HG03575 (cell line): ENCODE measurements around the gene KCNMB2.
"Not testable (repeated sequence)": the region's sequence is repeated elsewhere in the genome, so short reads cannot be mapped to it uniquely, and the experiment has no call there.

Source experiments
- ATAC-seq: cut with Tn5 transposase; IDR thresholded peaks from one replicate; pipeline ENCODE4 v1.9.1; 2021; ENCODE audit not compliant: unreplicated experiment, insufficient number of reproducible peaks, low FRiP score; ENCODE audit errors: extremely low read depth

The KCNMB2 gene

DNA sequence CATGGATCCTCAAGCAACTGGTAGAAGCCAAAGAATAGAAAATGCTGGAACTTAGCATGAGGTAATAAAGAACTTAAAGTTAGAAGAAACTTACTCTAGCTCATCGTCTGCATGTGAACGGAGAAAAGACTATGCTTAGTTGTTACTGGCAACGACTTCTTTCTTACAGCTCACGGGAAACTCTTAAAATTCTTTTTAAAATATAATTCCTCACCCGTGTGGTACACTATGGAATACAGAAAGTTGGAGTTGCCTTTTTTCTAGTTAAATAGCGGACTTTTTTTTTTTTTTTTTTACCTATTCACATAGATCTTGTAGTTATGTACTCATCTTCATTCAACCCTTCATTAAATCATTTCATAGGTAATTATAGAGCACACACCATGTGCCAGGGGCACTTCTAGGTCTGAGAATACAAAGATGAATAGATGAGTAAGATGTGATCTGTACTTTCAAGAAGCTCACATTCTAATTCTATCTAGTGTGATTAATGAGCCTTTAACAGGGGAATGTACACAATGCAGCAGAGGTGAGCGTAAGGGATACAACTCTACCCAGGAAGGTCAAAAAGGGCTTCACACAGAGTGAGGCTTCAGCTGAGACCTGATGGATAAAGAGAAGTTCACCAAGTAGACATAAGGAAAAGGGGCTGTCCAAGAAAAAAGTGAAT lies 18.4 kb upstream of the KCNMB2 start:
- ATAC-seq, result no peak

DNA sequence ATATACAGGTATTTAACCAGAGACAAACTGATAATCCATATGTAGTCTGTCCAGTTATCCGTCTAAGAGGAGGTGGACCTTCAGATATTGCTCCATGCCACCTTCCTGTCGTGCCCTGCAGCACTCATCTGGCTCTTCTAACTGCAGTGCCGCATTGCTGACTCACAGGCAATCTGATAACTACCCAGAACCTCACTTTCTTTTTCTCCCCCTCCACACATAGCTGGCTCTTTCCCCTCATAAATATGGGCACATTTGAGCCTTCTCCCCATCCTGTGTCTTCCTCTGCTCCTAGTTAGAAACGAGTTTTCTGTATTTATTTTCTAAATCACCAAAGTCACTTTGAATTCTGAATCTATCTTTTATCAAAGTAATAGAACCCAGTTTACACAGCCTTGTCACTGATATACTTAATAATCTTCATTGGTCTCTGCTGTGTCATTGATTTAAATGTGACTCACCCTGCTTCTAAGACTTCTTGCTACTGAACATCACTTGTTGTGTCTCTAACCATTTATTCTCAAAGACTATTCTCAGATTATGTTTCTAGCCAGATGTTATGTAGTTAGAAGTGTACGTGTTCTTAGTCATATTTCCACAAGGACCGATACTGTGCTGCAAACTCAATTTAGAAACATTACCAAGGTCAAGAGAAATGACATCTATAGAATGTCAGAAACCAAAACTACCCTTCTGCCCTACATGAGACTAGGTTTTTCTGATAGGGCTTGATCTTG lies 17.4 kb upstream of the KCNMB2 start:
- ATAC-seq, result peak; percentile 88

DNA sequence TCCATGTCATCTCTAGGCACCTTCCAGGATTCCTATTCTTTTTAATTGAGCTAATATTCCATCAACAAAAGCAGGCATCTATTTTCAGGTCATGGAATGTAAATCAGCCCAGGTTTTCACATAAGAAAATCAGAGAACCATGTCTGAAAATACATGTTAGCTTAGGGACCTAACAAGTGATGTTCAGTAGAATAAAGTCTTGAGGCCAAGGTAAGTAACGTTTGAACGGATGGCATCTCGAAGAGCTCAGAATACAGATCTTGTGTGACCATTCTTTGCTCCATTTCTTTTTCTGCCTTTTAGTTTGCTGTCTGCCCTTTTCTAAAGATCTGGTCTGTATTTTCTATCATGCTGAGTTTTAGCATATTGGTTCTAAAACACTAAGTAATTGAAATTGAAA lies 16.5 kb upstream of the KCNMB2 start:
- ATAC-seq, result no peak

DNA sequence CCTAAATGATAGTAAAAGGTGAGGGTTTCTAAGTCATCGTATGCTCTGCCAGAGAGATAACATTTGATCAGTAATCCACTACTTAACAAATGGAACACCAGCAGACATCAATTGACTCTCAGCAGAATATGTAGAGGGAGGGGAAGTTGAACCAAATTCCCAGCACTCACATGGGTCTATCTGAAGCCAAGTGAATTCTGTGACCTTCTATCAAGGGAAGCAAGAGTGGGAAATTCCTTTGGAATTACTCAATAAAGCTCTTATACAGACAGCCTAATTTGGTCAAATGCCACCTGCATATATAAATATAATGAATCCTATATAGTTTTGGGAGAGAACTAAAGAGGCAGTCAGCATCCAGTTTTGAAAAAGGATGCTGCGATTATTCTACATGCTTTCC lies 15.8 kb upstream of the KCNMB2 start:
- no peak for ATAC-seq

DNA sequence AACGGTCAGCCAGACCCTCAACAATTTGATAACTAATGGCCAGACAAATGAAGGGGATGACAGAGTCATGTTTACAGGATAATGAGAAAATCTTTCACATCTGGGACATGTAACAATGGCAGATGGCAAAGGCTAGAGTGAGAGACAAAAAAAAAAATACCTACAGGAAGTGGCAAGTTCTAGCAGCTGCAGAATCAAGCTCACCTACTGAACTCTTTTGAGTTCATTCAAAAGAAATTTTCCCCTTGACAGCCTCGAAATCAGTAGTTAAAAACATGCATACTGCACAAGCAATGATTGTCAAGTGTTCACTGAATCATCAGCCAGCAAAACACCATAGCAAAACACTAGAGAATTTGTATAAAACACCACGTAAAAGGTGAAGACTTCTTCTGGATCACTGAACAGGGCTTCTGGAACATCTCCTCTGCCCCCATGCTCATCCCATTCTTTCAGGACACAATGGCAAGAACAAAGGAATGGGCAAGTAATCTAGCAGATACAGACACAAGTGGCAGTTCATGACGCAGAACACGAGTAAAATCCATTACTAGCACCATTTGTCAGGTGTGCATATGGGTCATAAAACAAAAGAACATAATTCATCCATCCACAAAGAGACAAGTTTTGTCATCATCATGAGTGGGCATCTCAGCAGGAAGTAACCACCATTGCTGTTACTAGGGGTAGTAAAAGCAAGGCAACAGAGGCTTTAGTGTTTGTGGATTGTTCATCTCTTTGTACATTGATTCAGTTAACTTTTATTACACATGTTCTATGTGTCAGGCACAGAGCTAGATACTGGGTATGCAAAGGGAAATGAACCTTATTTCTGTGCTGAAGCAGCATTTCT lies 13.8 kb upstream of the KCNMB2 start:
- ATAC-seq, result no peak

DNA sequence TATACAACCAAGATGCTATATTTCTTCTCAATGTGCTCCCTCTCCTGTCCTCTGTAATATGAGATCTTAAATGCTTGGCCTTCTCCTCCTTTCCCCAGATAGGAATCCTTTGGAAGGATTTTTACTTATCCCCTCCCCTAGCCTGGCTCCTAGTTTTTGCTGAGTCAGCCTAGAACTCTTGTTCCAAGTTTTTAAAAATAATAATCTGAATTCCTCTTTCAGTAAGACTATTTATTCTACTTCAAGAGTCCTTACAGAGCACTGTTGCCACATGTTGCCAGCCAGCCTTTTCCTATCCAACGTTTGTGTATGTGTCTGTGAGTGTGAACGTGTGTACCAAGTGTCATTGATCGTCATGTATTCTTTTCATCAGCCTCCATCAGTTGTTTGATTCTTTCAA lies 11.0 kb upstream of the KCNMB2 start:
- ATAC-seq, result no peak

DNA sequence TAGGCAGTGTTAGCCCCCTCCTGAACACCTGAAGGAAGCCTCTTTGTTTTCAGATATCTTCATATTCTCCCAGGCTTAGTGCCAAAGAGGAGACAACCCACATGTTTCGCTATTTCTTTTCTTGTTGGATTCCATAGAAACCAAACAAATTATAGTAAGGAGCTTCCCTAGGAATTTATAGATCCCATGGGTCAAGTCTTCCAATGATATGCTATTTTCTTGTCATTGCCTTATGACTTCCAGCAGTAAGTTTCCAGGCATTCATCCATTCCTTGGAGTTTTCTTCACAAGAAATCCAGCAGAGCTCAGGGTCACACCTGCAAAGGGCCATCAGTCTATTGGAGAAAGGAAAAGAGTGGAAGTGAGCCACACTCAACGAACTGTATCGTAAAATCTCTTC lies 9.9 kb upstream of the KCNMB2 start:
- no peak for ATAC-seq

DNA sequence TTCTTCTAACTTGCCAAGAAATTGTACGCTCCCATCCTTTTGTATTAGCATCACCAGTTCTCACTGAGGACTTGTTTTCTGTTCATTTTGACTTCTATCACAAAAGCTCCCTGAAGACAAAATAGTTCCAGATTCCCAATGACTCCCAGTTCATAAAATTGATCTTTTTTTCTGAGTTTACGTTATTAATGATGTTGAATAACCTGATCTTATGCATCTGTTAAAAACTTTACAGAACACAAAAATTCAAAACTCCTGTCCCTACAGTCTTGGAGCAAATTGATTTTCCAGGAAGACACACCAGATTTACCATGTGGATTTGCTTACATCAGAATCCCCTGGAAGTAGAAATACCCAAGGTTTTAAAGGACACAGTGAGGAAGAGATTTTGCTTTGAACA lies 8.3 kb upstream of the KCNMB2 start:
- ATAC-seq, result no peak

DNA sequence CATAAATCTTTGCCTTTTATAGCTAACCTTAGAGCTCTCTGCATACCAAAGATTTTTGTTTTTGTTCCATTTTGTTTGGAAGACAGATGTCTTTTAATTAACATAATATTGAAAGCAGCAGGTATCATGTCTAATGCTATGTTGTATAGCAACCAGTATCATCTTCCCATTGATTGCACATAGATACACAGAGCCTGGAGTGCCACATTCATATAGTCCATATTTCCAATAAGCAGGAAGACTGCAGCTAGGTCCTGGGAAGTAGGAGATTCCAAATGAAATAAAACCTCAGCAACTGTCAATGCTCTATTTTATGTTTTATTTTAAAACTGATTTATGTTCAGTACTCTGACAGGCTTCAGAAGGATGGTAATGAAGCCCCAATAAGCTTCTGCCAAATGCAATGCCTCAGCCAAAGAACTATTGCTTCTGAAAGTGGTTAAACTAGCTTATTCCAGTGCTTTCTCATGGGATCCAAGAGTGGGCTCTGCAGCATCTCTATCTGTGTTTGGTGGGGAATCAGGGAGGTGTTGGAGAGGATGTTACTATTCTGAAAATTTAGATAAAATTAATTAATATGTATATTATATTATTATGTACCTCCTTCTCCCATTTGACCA lies 6.5 kb upstream of the KCNMB2 start:
- ATAC-seq, result no peak

DNA sequence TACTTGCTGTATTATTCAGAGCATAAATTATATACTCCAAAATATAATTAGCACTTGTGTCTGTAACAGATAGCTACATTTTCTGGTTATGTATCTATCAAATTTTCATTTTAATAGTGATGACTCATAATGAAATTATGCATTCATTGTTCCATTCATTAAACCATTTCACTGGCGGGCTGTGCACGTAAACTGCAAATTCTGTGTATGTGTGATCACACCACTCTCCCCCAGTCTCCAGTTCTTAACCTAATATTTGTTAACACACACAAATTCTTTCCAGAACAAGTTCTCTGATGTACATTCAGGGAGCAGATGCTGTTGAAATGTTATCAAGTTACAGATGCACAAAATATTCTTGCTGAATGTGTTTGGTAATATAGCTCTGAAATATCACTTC lies 3.8 kb upstream of the KCNMB2 start:
- no peak for ATAC-seq

DNA sequence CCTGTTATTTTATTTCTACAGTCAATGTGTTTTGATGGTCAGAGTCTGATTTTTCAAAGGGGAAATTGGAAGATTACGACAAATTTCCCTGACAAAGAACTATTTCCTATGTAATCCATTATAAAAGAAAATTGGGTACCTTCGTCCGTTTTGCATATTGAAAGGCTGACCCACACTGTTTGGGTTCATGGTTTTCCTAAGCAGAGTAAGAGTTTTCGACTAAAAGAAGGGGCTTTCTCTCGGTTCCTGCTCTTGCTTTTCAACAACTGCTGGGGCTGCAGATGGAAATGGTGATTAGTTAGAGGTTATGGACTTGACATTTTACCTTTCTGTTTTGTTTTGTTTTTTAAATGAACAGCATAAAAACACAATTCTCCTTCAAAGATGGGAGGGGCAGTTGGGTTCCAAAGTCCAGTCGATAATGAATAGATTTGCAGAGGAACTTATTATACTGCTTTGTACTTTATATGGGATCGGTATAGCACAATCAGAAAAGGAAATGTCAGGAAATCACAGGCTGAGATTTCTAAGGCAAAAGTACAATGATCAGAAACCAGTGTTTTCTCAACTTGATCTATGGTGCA lies 978 bp downstream of the KCNMB2 start:
- ATAC-seq, result no peak

DNA sequence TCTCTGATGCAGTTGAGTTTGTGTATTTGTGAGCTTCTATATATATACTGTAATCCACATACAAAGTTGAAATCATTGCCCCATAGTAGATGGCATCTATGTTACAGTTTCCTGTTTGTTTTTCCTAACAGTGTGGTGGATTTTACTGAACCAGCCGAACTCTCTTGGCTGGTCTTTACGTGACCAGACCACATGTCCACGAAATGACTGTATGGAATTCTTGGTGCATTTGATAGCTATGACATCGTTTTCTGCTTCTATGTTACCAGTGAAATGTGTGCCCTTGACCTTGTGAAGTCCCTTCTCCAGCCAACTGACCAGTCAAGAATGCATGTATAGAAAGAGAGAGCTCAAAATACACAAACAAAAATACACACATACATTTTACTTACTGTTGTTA lies 1.8 kb downstream of the KCNMB2 start:
- ATAC-seq, result no peak

DNA sequence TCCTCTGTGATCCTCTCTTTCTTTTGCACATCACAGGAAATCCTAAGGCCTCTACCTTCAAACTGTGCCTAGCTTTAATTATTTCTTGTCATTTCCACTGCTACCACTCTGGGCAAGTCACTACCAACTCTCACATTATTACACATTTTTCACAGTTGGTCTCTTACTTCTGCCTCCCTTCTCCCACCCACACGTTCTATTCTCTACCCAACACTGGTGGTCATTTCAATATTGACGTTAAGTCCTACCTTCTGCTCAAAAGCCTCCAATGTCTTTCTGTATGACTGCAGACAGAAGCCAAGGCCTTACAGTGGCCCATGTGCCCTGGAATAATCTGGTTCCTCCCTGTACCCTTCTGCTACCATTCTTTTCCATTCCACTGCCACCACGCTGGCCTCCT lies 3.9 kb downstream of the KCNMB2 start:
- no peak for ATAC-seq

DNA sequence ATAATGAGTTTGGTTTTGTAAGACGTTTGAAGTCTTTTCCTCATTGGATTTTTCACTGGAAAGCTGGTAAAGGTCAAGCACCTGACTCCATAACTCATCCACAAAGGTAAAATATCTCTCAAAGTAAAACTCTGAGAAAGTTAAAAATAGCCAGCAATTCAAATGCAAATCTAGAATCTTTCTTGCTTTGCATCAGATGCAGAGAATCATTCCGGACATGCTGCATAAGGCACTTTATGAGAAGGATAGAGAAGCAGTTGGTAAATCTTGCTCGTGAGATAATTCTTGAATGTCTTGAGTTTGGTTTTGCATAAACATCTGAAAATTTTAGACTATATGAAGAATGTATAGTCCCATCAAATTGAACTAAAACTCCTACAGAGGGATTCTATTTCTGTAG lies 9.1 kb downstream of the KCNMB2 start:
- no peak for ATAC-seq

DNA sequence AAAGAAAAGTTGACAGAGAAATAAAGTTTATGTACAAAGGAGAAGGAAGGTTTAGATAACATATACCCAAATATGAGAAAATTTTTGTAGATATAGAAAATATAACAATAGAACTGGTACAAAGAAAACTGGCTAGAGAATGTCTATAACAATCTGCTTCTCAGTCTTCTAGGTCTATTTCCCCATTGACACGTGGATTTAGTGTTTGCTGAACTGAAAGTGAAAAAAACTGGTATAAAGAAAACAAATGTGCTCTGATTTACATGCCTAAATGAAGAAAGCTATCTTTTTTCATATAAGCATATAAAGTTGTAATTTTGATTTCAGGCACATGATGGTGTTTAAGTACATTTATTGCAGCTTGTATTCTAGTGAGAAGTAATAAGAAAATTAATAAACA lies 9.8 kb downstream of the KCNMB2 start:
- ATAC-seq, result no peak

DNA sequence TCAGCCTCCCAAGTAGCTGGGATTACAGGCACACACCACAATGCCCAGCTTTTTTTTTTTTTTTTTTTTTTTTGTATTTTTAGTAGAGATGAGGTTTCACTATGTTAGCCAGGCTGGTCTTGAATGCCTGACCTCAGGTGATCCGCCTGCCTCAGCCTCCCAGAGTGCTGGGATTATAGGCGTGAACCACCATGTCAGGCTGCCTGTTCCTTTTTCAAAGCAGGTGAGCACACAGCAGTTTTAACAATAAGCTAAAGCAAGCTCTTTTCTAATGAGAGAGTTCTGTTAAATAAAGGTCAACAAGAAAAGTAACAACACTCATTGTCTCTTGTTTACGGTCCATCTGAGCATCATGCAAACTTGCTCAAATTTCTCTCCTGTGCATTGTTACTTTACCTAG lies 13.2 kb downstream of the KCNMB2 start:
- ATAC-seq, result not testable (repeated sequence)

DNA sequence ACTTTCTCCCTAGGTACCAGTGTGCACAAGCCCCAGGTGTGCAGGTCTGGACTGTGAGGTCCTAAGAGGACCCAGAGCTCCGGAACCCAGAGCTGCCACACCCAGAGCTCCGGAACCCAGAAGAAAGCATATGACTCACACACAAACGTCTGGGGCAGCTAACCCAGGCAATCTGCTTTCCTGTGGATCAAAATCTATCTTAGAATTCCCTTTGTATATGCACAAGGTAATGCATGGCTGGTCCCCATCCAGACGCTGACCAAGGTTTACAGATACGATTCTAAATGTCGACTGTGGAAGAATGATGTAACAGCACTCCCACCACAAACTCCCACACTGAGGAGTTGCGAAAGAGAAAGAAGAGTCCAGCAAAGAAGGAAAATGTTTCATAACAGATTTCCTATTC lies 15.7 kb downstream of the KCNMB2 start:
- ATAC-seq, result no peak

DNA sequence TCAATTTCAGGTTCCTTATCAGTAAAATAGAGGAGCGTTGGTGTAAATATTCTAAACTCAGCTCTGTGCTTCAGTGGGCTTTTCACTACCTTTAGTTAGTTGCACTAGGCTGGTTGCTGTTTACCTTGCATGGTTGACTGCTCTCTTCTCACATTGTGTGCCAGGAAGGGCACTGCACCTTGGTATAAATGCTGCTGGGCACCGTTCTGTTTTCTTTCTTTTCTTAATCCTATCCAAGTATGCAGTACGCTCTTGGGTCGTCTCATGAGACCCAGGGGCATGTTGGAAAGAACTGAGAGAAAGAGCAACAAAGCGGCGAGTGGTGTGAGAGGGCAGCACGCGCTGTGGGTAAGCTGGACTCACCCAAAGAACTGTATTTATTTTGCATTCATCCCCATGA lies 22.4 kb downstream of the KCNMB2 start:
- no peak for ATAC-seq

DNA sequence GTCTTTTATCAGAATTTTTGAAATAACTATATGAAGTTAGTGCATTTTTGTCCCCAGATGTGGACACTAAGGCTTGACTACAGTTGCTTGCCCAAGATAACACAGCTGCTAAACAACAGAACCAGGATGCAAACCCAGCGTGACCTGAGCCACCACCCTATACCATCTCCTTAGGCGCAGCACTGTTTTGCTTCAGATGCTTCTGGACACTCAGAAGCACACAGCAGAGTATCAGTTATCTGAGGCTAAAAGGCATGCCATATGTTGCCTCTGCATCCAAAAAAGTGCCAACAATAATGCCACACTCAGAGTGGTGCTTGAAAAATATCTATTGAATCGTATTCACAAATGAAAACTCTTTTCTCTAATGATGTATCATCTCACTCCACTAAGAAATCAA lies 24.5 kb downstream of the KCNMB2 start:
- no peak for ATAC-seq
